ENCODE measurements around the gene NDC80.
A peak's percentile ranks its signal among the peaks of the same experiment; 100 is the strongest.

The NDC80 gene

GRCh38 chr18:2559249-2559648 is 12.1 kb upstream of the NDC80 start:
- no peak for DNase-seq

GRCh38 chr18:2564373-2564772 is 7.0 kb upstream of the NDC80 start:
- no peak for DNase-seq

- no peak for DNase-seq
These were observed 3.2 kb upstream of the NDC80 start for GRCh38 chr18:2568129-2568528.

- DNase-seq: no peak
These were observed 2.8 kb upstream of the NDC80 start for GRCh38 chr18:2568605-2569004.

- no peak for DNase-seq
These were observed 1.8 kb upstream of the NDC80 start for GRCh38 chr18:2569338-2570207.

- peak; percentile 71 for DNase-seq
These were observed 571 bp upstream of the NDC80 start for GRCh38 chr18:2570772-2571199.

- no peak for DNase-seq
These were observed 813 bp downstream of the NDC80 start for GRCh38 chr18:2572171-2572569.

GRCh38 chr18:2572892-2573291 is 1.5 kb downstream of the NDC80 start:
- no peak for DNase-seq

- no peak for DNase-seq
These were observed 2.1 kb downstream of the NDC80 start for GRCh38 chr18:2573408-2573807.

GRCh38 chr18:2587788-2588187 is 16.4 kb downstream of the NDC80 start:
- no peak for DNase-seq

GRCh38 chr18:2588666-2589344 is 17.4 kb downstream of the NDC80 start:
- no peak for DNase-seq

- no peak for DNase-seq
These were observed 18.1 kb downstream of the NDC80 start for GRCh38 chr18:2589345-2590068.

GRCh38 chr18:2590303-2590702 is 18.9 kb downstream of the NDC80 start:
- DNase-seq: no peak

GRCh38 chr18:2597639-2598038 is 26.3 kb downstream of the NDC80 start:
- DNase-seq: no peak

GRCh38 chr18:2602844-2603243 is 31.5 kb downstream of the NDC80 start:
- no peak for DNase-seq

GRCh38 chr18:2606335-2606734 is 35.0 kb downstream of the NDC80 start:
- DNase-seq: no peak

- no peak for DNase-seq
These were observed 38.2 kb downstream of the NDC80 start for GRCh38 chr18:2609604-2610003.

- no peak for DNase-seq
These were observed 39.2 kb downstream of the NDC80 start for GRCh38 chr18:2610549-2610948.

- no peak for DNase-seq
These were observed 41.6 kb downstream of the NDC80 start for GRCh38 chr18:2612996-2613395.

GRCh38 chr18:2617401-2617998 is 46.1 kb downstream of the NDC80 start:
- no peak for DNase-seq

- no peak for DNase-seq
These were observed 46.7 kb downstream of the NDC80 start for GRCh38 chr18:2618009-2618408.

- DNase-seq: no peak
These were observed 53.9 kb downstream of the NDC80 start for GRCh38 chr18:2625217-2625616.

- DNase-seq: no peak
These were observed 56.5 kb downstream of the NDC80 start for GRCh38 chr18:2627821-2628276.

All from COR-L47 (cell line).